Endometrial microvascular endothelial cells (primary cell): ENCODE data around the gene PTPN13. TPM values are rescaled to one million over a fixed set of nuclear protein-coding genes. Genes with fewer than 3 reads are reported as not detected.

Experiments
- in situ Hi-C: cut with HindIII; loops from 2 replicates; pipeline ENCODE4 v1.10.0; 2017; ENCODE audit warnings: low sequenced_read_pairs, low pct_unique_long_range_greater_than_20kb; ENCODE audit errors: inconsistent ontology term
- total RNA-seq: library from RNA; depleted of rRNA; stranded (reverse); fragments of >200 nt; gene quantifications from one replicate; pipeline ENCODE4 v1.2.3, GENCODE V29; 2015; ENCODE audit errors: inconsistent ontology term

The PTPN13 gene
- total RNA-seq, 1 donor from 2014 or later, result under 0.01 TPM

- in situ Hi-C loops, result no loop called here
These were observed 168.5 kb downstream of the PTPN13 start for GRCh38 chr4:86762649-86763048.

GRCh38 chr4:86769794-86770193 is 175.7 kb downstream of the PTPN13 start:
- in situ Hi-C loops, result no loop called here

- in situ Hi-C loops, result no loop called here
These were observed 177.0 kb downstream of the PTPN13 start for GRCh38 chr4:86771141-86771540.

GRCh38 chr4:86775061-86775460 is 180.9 kb downstream of the PTPN13 start:
- in situ Hi-C loops, result no loop called here

- in situ Hi-C loops, result no loop called here
These were observed 184.1 kb downstream of the PTPN13 start for GRCh38 chr4:86778175-86778574.

GRCh38 chr4:86788826-86789225 is 194.7 kb downstream of the PTPN13 start:
- in situ Hi-C loops, result no loop called here

GRCh38 chr4:86791126-86791525 is 197.0 kb downstream of the PTPN13 start:
- in situ Hi-C loops, result no loop called here

GRCh38 chr4:86809809-86810208 is 215.7 kb downstream of the PTPN13 start:
- in situ Hi-C loops, result no loop called here

- in situ Hi-C loops, result no loop called here
These were observed 216.7 kb downstream of the PTPN13 start for GRCh38 chr4:86810847-86811246.

- in situ Hi-C loops, result no loop called here
These were observed 221.5 kb downstream of the PTPN13 start for GRCh38 chr4:86815653-86816052.

GRCh38 chr4:86816501-86817273 is 222.6 kb downstream of the PTPN13 start:
- in situ Hi-C loops, result no loop called here

- in situ Hi-C loops, result no loop called here
These were observed 224.1 kb downstream of the PTPN13 start for GRCh38 chr4:86818211-86818610.

GRCh38 chr4:86818841-86819240 is 224.7 kb downstream of the PTPN13 start:
- in situ Hi-C loops, result no loop called here

- in situ Hi-C loops, result no loop called here
These were observed 225.4 kb downstream of the PTPN13 start for GRCh38 chr4:86819561-86819960.

- in situ Hi-C loops, result no loop called here
These were observed 227.0 kb downstream of the PTPN13 start for GRCh38 chr4:86821151-86821550.

- in situ Hi-C loops, result no loop called here
These were observed 228.0 kb downstream of the PTPN13 start for GRCh38 chr4:86822136-86822535.

- in situ Hi-C loops, result no loop called here
These were observed 231.4 kb downstream of the PTPN13 start for GRCh38 chr4:86825511-86825910.

GRCh38 chr4:86831262-86832130 is 237.4 kb downstream of the PTPN13 start:
- in situ Hi-C loops, result no loop called here

GRCh38 chr4:86833615-86834014 is 239.5 kb downstream of the PTPN13 start:
- in situ Hi-C loops, result no loop called here

- in situ Hi-C loops, result no loop called here
These were observed 240.8 kb downstream of the PTPN13 start for GRCh38 chr4:86834901-86835300.
